ENCODE results near the gene CLIP2.

CLIP2 gene

DNA sequence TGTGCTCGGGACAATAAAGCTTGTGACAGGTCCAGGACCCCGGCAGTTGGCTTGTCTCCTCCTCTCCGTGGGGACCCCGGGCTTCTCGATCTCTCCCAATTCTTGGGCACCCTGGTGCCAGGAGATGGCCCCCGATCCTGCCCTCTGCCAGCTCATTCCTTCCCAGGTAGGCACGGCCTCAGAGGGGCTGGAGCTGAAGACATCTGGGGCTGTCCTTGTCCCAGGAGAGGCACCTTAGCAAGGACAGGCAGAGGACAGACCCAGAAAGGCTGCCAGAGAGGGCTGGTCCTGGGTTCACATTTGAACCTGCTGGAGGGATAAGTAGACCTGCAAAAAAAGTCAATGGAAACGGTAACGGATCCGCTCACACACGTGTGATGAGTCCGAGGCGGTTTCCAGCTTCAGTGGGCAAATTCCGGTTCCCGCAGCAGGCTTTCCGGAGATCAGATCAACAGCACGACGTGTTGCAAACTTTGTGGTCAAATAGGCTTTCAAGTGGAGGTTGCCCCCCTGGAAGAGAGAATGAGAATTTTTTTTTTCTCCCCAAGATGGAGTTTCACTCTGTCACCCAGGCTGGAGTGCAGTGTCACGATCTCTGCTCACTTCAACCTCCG lies 116.8 kb downstream of the CLIP2 start:
- no peak overlapping the region for H3K4me2 ChIP-seq (ENCODE audit: low read depth, low read length)

DNA sequence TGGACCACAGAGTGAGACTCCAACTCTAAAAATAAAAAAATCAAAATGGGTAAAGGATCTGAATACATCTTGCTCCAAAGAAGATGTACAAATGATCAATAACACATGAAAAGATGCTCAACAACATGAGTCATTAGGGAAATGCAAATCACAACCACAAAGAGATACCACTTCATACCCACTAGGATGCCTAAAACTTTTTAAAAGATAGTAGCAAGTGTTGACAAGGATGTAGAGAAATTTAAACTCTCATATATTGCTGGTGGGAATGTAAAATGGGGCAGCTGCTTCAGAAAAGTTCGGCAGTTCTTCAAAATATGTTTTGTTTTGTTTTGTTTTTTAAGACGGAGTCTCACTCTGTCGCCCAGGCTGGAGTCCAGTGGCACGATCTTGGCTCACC lies 118.8 kb downstream of the CLIP2 start:
- no peaks in the 10 kb centered on the region for H3K36me3 ChIP-seq (replicated peaks; ENCODE audit: insufficient read depth, low read length)
- no peak for DNase-seq
- no peaks in the 10 kb centered on the region for H4K20me1 ChIP-seq (ENCODE audit: insufficient read depth, low read length)
- no peak overlapping the region for H3K27ac ChIP-seq (ENCODE audit: low read length)
- no peaks in the 10 kb centered on the region for H3F3A ChIP-seq (ENCODE audit: insufficient read depth, low read length)
- H2AFZ ChIP-seq (ENCODE audit: low read length), result no peak overlapping the region
- no peaks in the 10 kb centered on the region for H3K79me2 ChIP-seq (ENCODE audit: low read length)
- no peak overlapping the region for H3K4me3 ChIP-seq (ENCODE audit: low read length)
- no peaks in the 10 kb centered on the region for H3K9me2 ChIP-seq (replicated peaks; ENCODE audit: insufficient read depth, low read length)
- H3K9ac ChIP-seq (ENCODE audit: low read length), result no peak overlapping the region
- no peaks in the 10 kb centered on the region for H3K9me3 ChIP-seq (replicated peaks; ENCODE audit: insufficient read depth, low read length)
- no peak overlapping the region for H3K4me2 ChIP-seq (ENCODE audit: low read depth, low read length)
- no peak for TF ChIP-seq EZH2 (optimal IDR thresholded peaks at IDR 0.05; ENCODE audit: low read depth, low read length)
- no peak for TF ChIP-seq EZH2phosphoT487 (IDR thresholded peaks at IDR 0.05; ENCODE audit: low read length)
- TF ChIP-seq, protein P1, sequence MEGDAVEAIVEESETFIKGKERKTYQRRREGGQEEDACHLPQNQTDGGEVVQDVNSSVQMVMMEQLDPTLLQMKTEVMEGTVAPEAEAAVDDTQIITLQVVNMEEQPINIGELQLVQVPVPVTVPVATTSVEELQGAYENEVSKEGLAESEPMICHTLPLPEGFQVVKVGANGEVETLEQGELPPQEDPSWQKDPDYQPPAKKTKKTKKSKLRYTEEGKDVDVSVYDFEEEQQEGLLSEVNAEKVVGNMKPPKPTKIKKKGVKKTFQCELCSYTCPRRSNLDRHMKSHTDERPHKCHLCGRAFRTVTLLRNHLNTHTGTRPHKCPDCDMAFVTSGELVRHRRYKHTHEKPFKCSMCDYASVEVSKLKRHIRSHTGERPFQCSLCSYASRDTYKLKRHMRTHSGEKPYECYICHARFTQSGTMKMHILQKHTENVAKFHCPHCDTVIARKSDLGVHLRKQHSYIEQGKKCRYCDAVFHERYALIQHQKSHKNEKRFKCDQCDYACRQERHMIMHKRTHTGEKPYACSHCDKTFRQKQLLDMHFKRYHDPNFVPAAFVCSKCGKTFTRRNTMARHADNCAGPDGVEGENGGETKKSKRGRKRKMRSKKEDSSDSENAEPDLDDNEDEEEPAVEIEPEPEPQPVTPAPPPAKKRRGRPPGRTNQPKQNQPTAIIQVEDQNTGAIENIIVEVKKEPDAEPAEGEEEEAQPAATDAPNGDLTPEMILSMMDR (IDR thresholded peaks at IDR 0.05; ENCODE audit: low read length), result no peak
- peaks cover 12% of the 10 kb centered on the region; the same call in 1 of the 2 replicates for H3K27me3 ChIP-seq (replicated peaks; ENCODE audit: insufficient read depth, low read length)
- H3K4me1 ChIP-seq (ENCODE audit: low read length), result no peaks in the 10 kb centered on the region

More for the DNA sequence above, 116.8 kb downstream of the CLIP2 start:
- Histone ChIP-seq H3K36me3 (replicated peaks; ENCODE audit: insufficient read depth, low read length) (no peaks in the 10 kb centered on the region), H3K27ac (ENCODE audit: low read length) (no peak overlapping the region), H3K4me1 (ENCODE audit: low read length) (no peaks in the 10 kb centered on the region), H2AFZ (ENCODE audit: low read length) (no peak overlapping the region), H3K9me3 (replicated peaks; ENCODE audit: insufficient read depth, low read length) (no peaks in the 10 kb centered on the region), H3K9ac (ENCODE audit: low read length) (no peak overlapping the region), H3F3A (ENCODE audit: insufficient read depth, low read length) (no peaks in the 10 kb centered on the region), H3K9me2 (replicated peaks; ENCODE audit: insufficient read depth, low read length) (no peaks in the 10 kb centered on the region), H3K27me3 (replicated peaks; ENCODE audit: insufficient read depth, low read length) (peaks cover 13% of the 10 kb centered on the region; the same call in 1 of the 2 replicates), H3K4me3 (ENCODE audit: low read length) (no peak overlapping the region), H4K20me1 (ENCODE audit: insufficient read depth, low read length) (no peaks in the 10 kb centered on the region), H3K79me2 (ENCODE audit: low read length) (no peaks in the 10 kb centered on the region)
- no peak for TF ChIP-seq EZH2phosphoT487 (IDR thresholded peaks at IDR 0.05; ENCODE audit: low read length)
- TF ChIP-seq EZH2 (optimal IDR thresholded peaks at IDR 0.05; ENCODE audit: low read depth, low read length), result no peak
- TF ChIP-seq, protein P1 (IDR thresholded peaks at IDR 0.05; ENCODE audit: low read length), result no peak
- DNase-seq, result no peak

DNA sequence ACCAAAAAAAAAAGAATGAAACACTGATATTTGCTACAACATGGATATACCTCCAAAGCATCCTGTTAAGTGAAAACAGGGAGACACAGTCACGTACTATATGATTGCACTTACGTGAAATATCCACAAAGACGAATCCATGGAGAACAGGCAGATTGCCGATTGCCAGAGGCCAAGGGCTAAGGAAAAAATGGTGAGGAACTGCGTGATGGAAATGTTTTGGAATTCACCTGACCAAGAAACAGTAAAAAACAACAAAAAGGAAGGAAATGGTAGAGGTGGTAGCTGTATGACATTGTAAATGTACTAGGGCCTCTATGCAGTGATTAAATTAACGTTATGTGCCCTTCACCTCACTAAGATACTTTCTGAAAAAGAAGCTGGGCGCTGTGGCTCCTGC lies 120.4 kb downstream of the CLIP2 start:
- Histone ChIP-seq H3K4me1 (ENCODE audit: low read length) (no peaks in the 10 kb centered on the region), H3K9ac (ENCODE audit: low read length) (no peak overlapping the region), H3K27me3 (replicated peaks; ENCODE audit: insufficient read depth, low read length) (peaks cover 6% of the 10 kb centered on the region; the same call in 1 of the 2 replicates), H3K36me3 (replicated peaks; ENCODE audit: insufficient read depth, low read length) (no peaks in the 10 kb centered on the region), H3K4me2 (ENCODE audit: low read depth, low read length) (no peak overlapping the region), H3K79me2 (ENCODE audit: low read length) (no peaks in the 10 kb centered on the region), H3F3A (ENCODE audit: insufficient read depth, low read length) (no peaks in the 10 kb centered on the region), H3K9me2 (replicated peaks; ENCODE audit: insufficient read depth, low read length) (no peaks in the 10 kb centered on the region), H2AFZ (ENCODE audit: low read length) (no peak overlapping the region), H3K27ac (ENCODE audit: low read length) (no peak overlapping the region), H3K4me3 (ENCODE audit: low read length) (no peak overlapping the region), H3K9me3 (replicated peaks; ENCODE audit: insufficient read depth, low read length) (no peaks in the 10 kb centered on the region), H4K20me1 (ENCODE audit: insufficient read depth, low read length) (no peaks in the 10 kb centered on the region)
- no peak for DNase-seq
- TF ChIP-seq EZH2 (optimal IDR thresholded peaks at IDR 0.05; ENCODE audit: low read depth, low read length) (no peak), EZH2phosphoT487 (IDR thresholded peaks at IDR 0.05; ENCODE audit: low read length) (no peak)
- TF ChIP-seq, protein P1 (IDR thresholded peaks at IDR 0.05; ENCODE audit: low read length), result no peak

Measured in MM.1S (cell line).